H1 (cell line): ENCODE results near the gene NRXN3. TPM values are rescaled to one million over a fixed set of nuclear protein-coding genes. Genes with fewer than 3 reads are reported as not detected.

Experiments
- CTCF ChIA-PET: fragments of 300-600 bp; sonication (Branson Sonifier 250); formaldehyde crosslinking; loops from one replicate; lab custom pipeline; 2021; ENCODE audit not compliant: partially characterized antibody; lab: Charles Lee
- POLR2A ChIA-PET: fragments of 300-600 bp; sonication (Branson Sonifier 250); formaldehyde crosslinking; loops from one replicate; lab custom pipeline; 2021; ENCODE audit warnings: inconsistent platforms; ENCODE audit not compliant: partially characterized antibody; lab: Charles Lee
- DNase-seq, 2 experiments: peaks; one replicate each; pipeline versions ENCODE4 v3.0.0 to v3.0.0-alpha.2; 2010 to 2022; ENCODE audit warnings: low spot score in 2 of 2, low read depth in 1 of 2, mixed read lengths in 1 of 2
- FAIRE-seq: peaks from 2 replicates; lab custom pipeline; 2011; peaks lifted over from hg19 to GRCh38; lab: Jason Lieb, UNC
- H2AFZ ChIP-seq: 2 replicates; pipeline ENCODE4 v1.8.1; 2012; ENCODE audit warnings: low read length, inconsistent platforms
- H2AK5ac ChIP-seq: 2 replicates; pipeline ENCODE4 v1.6.1; 2013; ENCODE audit warnings: low read depth, low read length
- H2BK120ac ChIP-seq: replicated peaks from 2 replicates; pipeline ENCODE3; 2013; ENCODE audit warnings: low read depth, low read length, inconsistent platforms
- H2BK12ac ChIP-seq: 2 replicates; pipeline ENCODE4 v1.6.1; 2013; ENCODE audit warnings: low read depth, low read length
- H2BK15ac ChIP-seq: 2 replicates; pipeline ENCODE4 v1.6.1; 2013; ENCODE audit warnings: low read length
- H2BK20ac ChIP-seq: 2 replicates; pipeline ENCODE4 v1.6.1; 2013; ENCODE audit warnings: low read length
- H2BK5ac ChIP-seq: 2 replicates; pipeline ENCODE4 v1.6.1; 2013; ENCODE audit warnings: low read depth, low read length
- H3K14ac ChIP-seq: 2 replicates; pipeline ENCODE4 v1.6.1; 2013; ENCODE audit warnings: inconsistent platforms; ENCODE audit not compliant: insufficient read length
- H3K18ac ChIP-seq: 2 replicates; pipeline ENCODE4 v1.6.1; 2013; ENCODE audit warnings: low read length; ENCODE audit errors: extremely low read depth
- H3K23ac ChIP-seq: 2 replicates; pipeline ENCODE4 v1.6.1; 2013; ENCODE audit warnings: inconsistent platforms; ENCODE audit not compliant: insufficient read length
- H3K23me2 ChIP-seq: 2 replicates; pipeline ENCODE4 v1.6.1; 2013; ENCODE audit warnings: low read depth, low read length
- H3K27ac ChIP-seq: 2 replicates; pipeline ENCODE4 v1.6.1; 2011; ENCODE audit warnings: low read depth, low read length, inconsistent platforms
- H3K27me3 ChIP-seq, 4 experiments: replicated peaks in 1 of 4; 1 replicate in 1 of 4; 2 replicates in 3 of 4; pipeline versions ENCODE4 v1.6.1 to v1.8.1; 2011 to 2013; ENCODE audit warnings: low read length in 3 of 4, mild to moderate bottlenecking in 3 of 4, inconsistent platforms in 2 of 4, mixed read lengths in 2 of 4, moderate library complexity in 1 of 4; ENCODE audit not compliant: control insufficient read depth in 3 of 4, insufficient read depth in 3 of 4; ENCODE audit errors: extremely low read depth in 1 of 4
- H3K36me3 ChIP-seq, 4 experiments: 2 replicates each; pipeline versions ENCODE4 v1.6.1 to v1.8.1; 2011 to 2013; ENCODE audit warnings: mild to moderate bottlenecking in 4 of 4, low read length in 3 of 4, moderate library complexity in 2 of 4, control low read depth in 1 of 4, inconsistent platforms in 1 of 4; ENCODE audit not compliant: insufficient read depth in 4 of 4, control insufficient read depth in 2 of 4
- H3K4ac ChIP-seq: replicated peaks from 2 replicates; pipeline ENCODE3; 2013; ENCODE audit warnings: low read length, low read depth, mixed read lengths, inconsistent platforms; ENCODE audit not compliant: insufficient read length
- H3K4me1 ChIP-seq, 4 experiments: replicated peaks in 1 of 4; 1 replicate in 1 of 4; 2 replicates in 3 of 4; pipeline versions ENCODE4 v1.6.1 to v1.8.1; 2011 to 2013; ENCODE audit warnings: low read length in 3 of 4, inconsistent platforms in 2 of 4, mixed read lengths in 1 of 4; ENCODE audit not compliant: insufficient read depth in 4 of 4, control insufficient read depth in 3 of 4
- H3K4me2 ChIP-seq, 2 experiments: 2 replicates each; pipeline versions ENCODE4 v1.6.1 to v1.8.1; 2011 to 2013; ENCODE audit warnings: low read depth in 2 of 2, low read length in 2 of 2, control low read depth in 1 of 2, inconsistent platforms in 1 of 2, mild to moderate bottlenecking in 1 of 2; ENCODE audit not compliant: insufficient read depth in 1 of 2
- H3K4me3 ChIP-seq, 4 experiments: fragments of 200-600, 300-600 bp in 1 of 4; sonication (generic), shearing (Covaris generic), sonication (Bioruptor Twin) in 1 of 4; 2 replicates each; pipeline versions ENCODE4 v1.5.1 to v1.8.1; 2011 to 2016; ENCODE audit warnings: low read length in 4 of 4, low read depth in 3 of 4, control low read depth in 2 of 4, inconsistent platforms in 2 of 4, mild to moderate bottlenecking in 2 of 4, mixed read lengths in 1 of 4, moderate library complexity in 1 of 4; ENCODE audit not compliant: insufficient read depth in 2 of 4; ENCODE audit errors: extremely low read depth in 1 of 4
- H3K56ac ChIP-seq: replicated peaks from 2 replicates; pipeline ENCODE3; 2013; ENCODE audit warnings: low read depth, mild to moderate bottlenecking, mixed read lengths, low read length, inconsistent platforms; ENCODE audit not compliant: insufficient read length
- H3K79me1 ChIP-seq: 2 replicates; pipeline ENCODE4 v1.6.1; 2013; ENCODE audit warnings: low read depth, low read length, control low read depth
- H3K79me2 ChIP-seq, 2 experiments: 2 replicates each; pipeline versions ENCODE4 v1.6.1 to v1.8.1; 2012 to 2013; ENCODE audit warnings: low read length in 2 of 2, mild to moderate bottlenecking in 2 of 2, inconsistent platforms in 1 of 2; ENCODE audit not compliant: insufficient read depth in 2 of 2, control insufficient read depth in 1 of 2
- H3K9ac ChIP-seq, 4 experiments: replicated peaks in 1 of 4; 1 replicate in 1 of 4; 2 replicates in 3 of 4; pipeline versions ENCODE4 v1.6.1 to v1.8.1; 2011 to 2013; ENCODE audit warnings: low read depth in 3 of 4, low read length in 3 of 4, control low read depth in 2 of 4, mild to moderate bottlenecking in 2 of 4, moderate library complexity in 2 of 4, inconsistent platforms in 1 of 4; ENCODE audit errors: extremely low read depth in 1 of 4
- H3K9me3 ChIP-seq, 2 experiments: 2 replicates each; pipeline versions ENCODE4 v1.6.1 to v1.8.1; 2012 to 2013; ENCODE audit warnings: mild to moderate bottlenecking in 2 of 2, moderate library complexity in 2 of 2, control low read depth in 1 of 2, inconsistent platforms in 1 of 2, low read depth in 1 of 2, low read length in 1 of 2, mixed read lengths in 1 of 2; ENCODE audit not compliant: insufficient read depth in 2 of 2
- H4K20me1 ChIP-seq, 2 experiments: replicated peaks in 1 of 2; 2 replicates each; pipeline versions ENCODE3 to v1.8.1; 2011 to 2013; ENCODE audit warnings: inconsistent platforms in 2 of 2, low read length in 2 of 2, mild to moderate bottlenecking in 1 of 2; ENCODE audit not compliant: insufficient read depth in 2 of 2, control insufficient read depth in 1 of 2
- H4K5ac ChIP-seq: 2 replicates; pipeline ENCODE4 v1.6.1; 2013; ENCODE audit warnings: low read length, low read depth, mixed read lengths, inconsistent platforms; ENCODE audit not compliant: insufficient read length
- H4K8ac ChIP-seq: 2 replicates; pipeline ENCODE4 v1.8.0; 2013; ENCODE audit warnings: mild to moderate bottlenecking, moderate library complexity, low read length, inconsistent platforms; ENCODE audit not compliant: insufficient read depth; ENCODE audit errors: extremely low read depth
- H4K91ac ChIP-seq: replicated peaks from 2 replicates; pipeline ENCODE3; 2013; ENCODE audit warnings: low read length, mixed read lengths, inconsistent platforms; ENCODE audit not compliant: insufficient read length
- NRF1 ChIP-seq: IDR thresholded peaks from 2 replicates; pipeline ENCODE4 v1.6.1; 2011; ENCODE audit warnings: mild to moderate bottlenecking, low read depth, low read length, improper control_type of control experiment
- TBP ChIP-seq: IDR thresholded peaks from 2 replicates; pipeline ENCODE4 v1.6.1; 2011; ENCODE audit warnings: low read depth, low read length, improper control_type of control experiment
- WGBS, 2 experiments: shearing (Covaris generic) in 1 of 2; methylation state at CpG; one replicate each; pipeline versions ENCODE4 v1.1.6 to v1.1.7; 2013 to 2015; ENCODE audit warnings: low lambda C conversion rate in 2 of 2, mixed read lengths in 2 of 2, inconsistent platforms in 1 of 2, low coverage in 1 of 2, missing lambda C conversion rate in 1 of 2; ENCODE audit not compliant: insufficient replicate concordance in 2 of 2, insufficient coverage in 1 of 2, insufficient read length in 1 of 2; ENCODE audit errors: extremely low coverage in 1 of 2, missing lambda C conversion rate in 1 of 2; 5-methylcytosine and 5-hydroxymethylcytosine counted together
- polyA plus RNA-seq, 7 experiments: library from polyadenylated mRNA; depleted of rRNA in 3 of 7; stranded (reverse) in 5 of 7; unstranded in 2 of 7; fragments of >200 nt in 5 of 7; fragments of 200-250 nt in 2 of 7; gene quantifications; 1 replicate in 5 of 7; 2 replicates in 1 of 7; 4 replicates in 1 of 7; pipeline versions ENCODE4 v1.2.1 to v1.2.3, GENCODE V29; 2011 to 2013; ENCODE audit warnings: missing spikeins in 2 of 7, mixed read lengths in 2 of 7
- total RNA-seq: library from RNA; stranded (reverse); fragmentation: NEBNext Ultra II Directional; extraction: Animal tissue kit (Norgen Biotek cat#: 25700); gene quantifications from 2 replicates; pipeline ENCODE4 v1.2.1, GENCODE V29; 2021

Gene NRXN3
- total and polyA plus RNA-seq, 2 of the 8 experiments (the other 6 are each of a cell fraction or from before 2014, with no cell fraction given): 2.6 to 4.1 TPM

DNA sequence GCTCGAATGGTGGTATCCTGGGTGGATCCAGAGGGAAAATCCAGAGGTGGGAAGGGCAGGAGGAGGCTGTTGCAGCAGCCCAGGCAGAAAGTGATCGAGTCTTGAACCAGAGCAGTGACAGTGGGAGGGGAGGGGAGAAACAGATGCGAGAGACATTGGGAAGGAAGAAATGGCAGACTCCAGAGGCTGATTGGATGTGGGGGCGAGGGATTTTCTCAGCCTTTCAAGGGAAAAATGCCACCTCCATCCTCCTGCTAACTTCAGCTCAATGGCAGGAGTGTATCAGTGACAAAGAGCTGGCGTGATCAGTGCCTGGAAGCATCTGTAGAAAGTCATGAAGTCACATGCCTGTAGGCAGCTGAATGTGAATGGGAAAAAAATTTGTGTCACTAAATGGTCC, 38.6 kb upstream of the NRXN3 start:
- TF ChIP-seq TBP: no peak
- no peak for TF ChIP-seq NRF1
- Histone ChIP-seq H3K9me3 (no peaks in the 10 kb centered on the region), H4K20me1 (no peaks in the 10 kb centered on the region), H3K23me2 (no peaks in the 10 kb centered on the region), H3K4me2 (no peak overlapping the region), H2BK5ac (no peak overlapping the region), H3K27ac (no peak overlapping the region), H3K79me1 (no peaks in the 10 kb centered on the region), H2BK15ac (0 out of 2 replicates have a peak overlapping the region, but pooled peaks have one; percentile 16), H2BK12ac (0 out of 2 replicates have a peak overlapping the region, but pooled peaks have one; percentile 17), H3K4ac (no peak overlapping the region), H4K8ac (no peak overlapping the region), H3K79me2 (no peaks in the 10 kb centered on the region), H2AK5ac (no peak overlapping the region), H3K56ac (no peak overlapping the region), H4K5ac (no peak overlapping the region), H3K27me3 (no peaks in the 10 kb centered on the region), H3K14ac (no peak overlapping the region), H2AFZ (no peak overlapping the region), H3K4me3 (no peak overlapping the region), H3K18ac (no peak overlapping the region), H2BK20ac (no peak overlapping the region), H2BK120ac (no peak overlapping the region), H3K36me3 (no peaks in the 10 kb centered on the region), H3K4me1 (0 out of 7 replicates have a peak, but pooled peaks cover 0 to 2% (median 0%) of the 10 kb centered on the region in 4 experiments), H3K9ac (no peak overlapping the region), H3K23ac (no peak overlapping the region), H4K91ac (no peak overlapping the region)
- DNase-seq: no peak
- POLR2A ChIA-PET: no interaction called here
- 88% methylated on average over 5 of the region's 5 CpGs; no CpG with 5 or more reads in 1 of the 2 experiments for WGBS, 2 experiments
- CTCF ChIA-PET: interaction anchor here (1.5 kb wide), 1 partner anchor 15 kb away, joined by 3 read pairs; no protein-coding TSS in a partner anchor
- no peak for FAIRE-seq
